HG02973 (cell line): ENCODE measurements around the gene DGLUCY.
"Not testable (repeated sequence)": the region's sequence is repeated elsewhere in the genome, so short reads cannot be mapped to it uniquely, and the experiment has no call there.

Source experiments
- ATAC-seq: cut with Tn5 transposase; IDR thresholded peaks from one replicate; pipeline ENCODE4 v1.9.1; 2021; ENCODE audit warnings: moderate library complexity; ENCODE audit not compliant: unreplicated experiment

DGLUCY gene

GRCh38 chr14:91232052-91232451, 118.2 kb downstream of the DGLUCY start:
- ATAC-seq = no peak

- no peak for ATAC-seq
Measured at GRCh38 chr14:91232603-91233002, 118.7 kb downstream of the DGLUCY start.

GRCh38 chr14:91233936-91234790, 120.3 kb downstream of the DGLUCY start:
- no peak for ATAC-seq

- ATAC-seq = no peak
Measured at GRCh38 chr14:91234791-91235114, 120.9 kb downstream of the DGLUCY start.

GRCh38 chr14:91235841-91236240, 122.0 kb downstream of the DGLUCY start:
- no peak for ATAC-seq

- ATAC-seq = no peak
Measured at GRCh38 chr14:91237219-91237618, 123.3 kb downstream of the DGLUCY start.

GRCh38 chr14:91238085-91238484, 124.2 kb downstream of the DGLUCY start:
- no peak for ATAC-seq

- no peak for ATAC-seq
Measured at GRCh38 chr14:91238661-91239060, 124.8 kb downstream of the DGLUCY start.

GRCh38 chr14:91241863-91242262, 128.0 kb downstream of the DGLUCY start:
- peak; percentile 50 for ATAC-seq

GRCh38 chr14:91242635-91243034, 128.8 kb downstream of the DGLUCY start:
- ATAC-seq = no peak

GRCh38 chr14:91243074-91243471, 129.2 kb downstream of the DGLUCY start:
- no peak for ATAC-seq

GRCh38 chr14:91244501-91244901, 130.6 kb downstream of the DGLUCY start, which contains the start of gene GPR68:
Gene GPR68, minus strand, starts transcription at chr14:91244704. Its CDS starts 9,654 bp downstream, at chr14:91235050.
- ATAC-seq = no peak

- no peak for ATAC-seq
Measured at GRCh38 chr14:91245029-91245428, 131.2 kb downstream of the DGLUCY start.

GRCh38 chr14:91245616-91246015, 131.7 kb downstream of the DGLUCY start:
- ATAC-seq = not testable (repeated sequence)

- ATAC-seq = no peak
Measured at GRCh38 chr14:91246051-91246852, 132.4 kb downstream of the DGLUCY start.

GRCh38 chr14:91249841-91250616, 136.2 kb downstream of the DGLUCY start:
- ATAC-seq = peak; percentile 82

- no peak for ATAC-seq
Measured at GRCh38 chr14:91250912-91251311, 137.0 kb downstream of the DGLUCY start.

GRCh38 chr14:91252871-91253794, 139.3 kb downstream of the DGLUCY start:
- no peak for ATAC-seq

- ATAC-seq = no peak
Measured at GRCh38 chr14:91253795-91254323, 140.0 kb downstream of the DGLUCY start.

- ATAC-seq = no peak
Measured at GRCh38 chr14:91254461-91254860, 140.6 kb downstream of the DGLUCY start.
